ENCODE measurements around the gene ASPM. TPM values are rescaled to one million over a fixed set of nuclear protein-coding genes. Genes with fewer than 3 reads are reported as not detected.

The ASPM gene
- polyA plus RNA-seq, 2 of the 4 experiments (the other 2 are of a cell fraction): 19.0 to 35.5 TPM

DNA sequence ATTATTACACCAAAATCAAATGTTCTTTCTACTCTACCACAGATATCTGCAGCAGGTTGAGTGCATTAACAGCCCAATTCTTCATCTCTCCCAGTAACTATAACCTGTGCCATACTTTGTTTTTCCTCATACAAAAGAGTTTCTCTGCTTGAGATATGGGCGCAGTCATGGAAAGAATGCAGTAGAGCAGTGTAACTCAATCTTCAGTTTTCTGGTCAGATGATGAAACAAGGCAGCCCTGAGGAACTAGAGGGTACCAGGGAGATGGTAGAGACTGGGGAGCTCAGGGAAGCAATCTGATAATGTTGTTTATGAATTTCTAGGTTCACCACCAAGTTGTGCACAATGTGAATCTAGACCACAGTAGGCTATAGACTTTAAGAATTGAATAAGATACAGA lies 39.6 kb downstream of the ASPM start:
- no peaks in the 10 kb centered on the region for H3K4me1 ChIP-seq
- ChIA-PET POLR2A (no interaction called here), CTCF (no interaction called here)
- WGBS (ENCODE audit: missing lambda C conversion rate): 100% methylated on average over 1 of the region's 1 CpG
- TF ChIP-seq FOXS1 (CRISPR knock-in tag; IDR thresholded peaks at IDR 0.05) (no peak), SMC3 (IDR thresholded peaks at IDR 0.05) (no peak), FOSB (CRISPR knock-in tag; IDR thresholded peaks at IDR 0.05) (no peak), ZSCAN20 (CRISPR knock-in tag; IDR thresholded peaks at IDR 0.05) (no peak), NFE2L2 (conservative IDR thresholded peaks at IDR 0.05; ENCODE audit: low read length) (no peak), NPAS2 (CRISPR knock-in tag; IDR thresholded peaks at IDR 0.05; ENCODE audit: borderline replicate concordance) (no peak), KDM5A (IDR thresholded peaks at IDR 0.05) (no peak), HEYL (CRISPR knock-in tag; IDR thresholded peaks at IDR 0.05) (no peak), RNF2 (IDR thresholded peaks at IDR 0.05; ENCODE audit: borderline replicate concordance, low read depth) (no peak)
- TF ChIP-seq, protein P1, sequence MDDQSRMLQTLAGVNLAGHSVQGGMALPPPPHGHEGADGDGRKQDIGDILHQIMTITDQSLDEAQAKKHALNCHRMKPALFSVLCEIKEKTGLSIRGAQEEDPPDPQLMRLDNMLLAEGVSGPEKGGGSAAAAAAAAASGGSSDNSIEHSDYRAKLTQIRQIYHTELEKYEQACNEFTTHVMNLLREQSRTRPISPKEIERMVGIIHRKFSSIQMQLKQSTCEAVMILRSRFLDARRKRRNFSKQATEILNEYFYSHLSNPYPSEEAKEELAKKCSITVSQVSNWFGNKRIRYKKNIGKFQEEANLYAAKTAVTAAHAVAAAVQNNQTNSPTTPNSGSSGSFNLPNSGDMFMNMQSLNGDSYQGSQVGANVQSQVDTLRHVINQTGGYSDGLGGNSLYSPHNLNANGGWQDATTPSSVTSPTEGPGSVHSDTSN (IDR thresholded peaks at IDR 0.05): no peak
- TF ChIP-seq, protein P2, sequence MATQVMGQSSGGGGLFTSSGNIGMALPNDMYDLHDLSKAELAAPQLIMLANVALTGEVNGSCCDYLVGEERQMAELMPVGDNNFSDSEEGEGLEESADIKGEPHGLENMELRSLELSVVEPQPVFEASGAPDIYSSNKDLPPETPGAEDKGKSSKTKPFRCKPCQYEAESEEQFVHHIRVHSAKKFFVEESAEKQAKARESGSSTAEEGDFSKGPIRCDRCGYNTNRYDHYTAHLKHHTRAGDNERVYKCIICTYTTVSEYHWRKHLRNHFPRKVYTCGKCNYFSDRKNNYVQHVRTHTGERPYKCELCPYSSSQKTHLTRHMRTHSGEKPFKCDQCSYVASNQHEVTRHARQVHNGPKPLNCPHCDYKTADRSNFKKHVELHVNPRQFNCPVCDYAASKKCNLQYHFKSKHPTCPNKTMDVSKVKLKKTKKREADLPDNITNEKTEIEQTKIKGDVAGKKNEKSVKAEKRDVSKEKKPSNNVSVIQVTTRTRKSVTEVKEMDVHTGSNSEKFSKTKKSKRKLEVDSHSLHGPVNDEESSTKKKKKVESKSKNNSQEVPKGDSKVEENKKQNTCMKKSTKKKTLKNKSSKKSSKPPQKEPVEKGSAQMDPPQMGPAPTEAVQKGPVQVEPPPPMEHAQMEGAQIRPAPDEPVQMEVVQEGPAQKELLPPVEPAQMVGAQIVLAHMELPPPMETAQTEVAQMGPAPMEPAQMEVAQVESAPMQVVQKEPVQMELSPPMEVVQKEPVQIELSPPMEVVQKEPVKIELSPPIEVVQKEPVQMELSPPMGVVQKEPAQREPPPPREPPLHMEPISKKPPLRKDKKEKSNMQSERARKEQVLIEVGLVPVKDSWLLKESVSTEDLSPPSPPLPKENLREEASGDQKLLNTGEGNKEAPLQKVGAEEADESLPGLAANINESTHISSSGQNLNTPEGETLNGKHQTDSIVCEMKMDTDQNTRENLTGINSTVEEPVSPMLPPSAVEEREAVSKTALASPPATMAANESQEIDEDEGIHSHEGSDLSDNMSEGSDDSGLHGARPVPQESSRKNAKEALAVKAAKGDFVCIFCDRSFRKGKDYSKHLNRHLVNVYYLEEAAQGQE (IDR thresholded peaks at IDR 0.05): no peak
- TF ChIP-seq, protein P3, sequence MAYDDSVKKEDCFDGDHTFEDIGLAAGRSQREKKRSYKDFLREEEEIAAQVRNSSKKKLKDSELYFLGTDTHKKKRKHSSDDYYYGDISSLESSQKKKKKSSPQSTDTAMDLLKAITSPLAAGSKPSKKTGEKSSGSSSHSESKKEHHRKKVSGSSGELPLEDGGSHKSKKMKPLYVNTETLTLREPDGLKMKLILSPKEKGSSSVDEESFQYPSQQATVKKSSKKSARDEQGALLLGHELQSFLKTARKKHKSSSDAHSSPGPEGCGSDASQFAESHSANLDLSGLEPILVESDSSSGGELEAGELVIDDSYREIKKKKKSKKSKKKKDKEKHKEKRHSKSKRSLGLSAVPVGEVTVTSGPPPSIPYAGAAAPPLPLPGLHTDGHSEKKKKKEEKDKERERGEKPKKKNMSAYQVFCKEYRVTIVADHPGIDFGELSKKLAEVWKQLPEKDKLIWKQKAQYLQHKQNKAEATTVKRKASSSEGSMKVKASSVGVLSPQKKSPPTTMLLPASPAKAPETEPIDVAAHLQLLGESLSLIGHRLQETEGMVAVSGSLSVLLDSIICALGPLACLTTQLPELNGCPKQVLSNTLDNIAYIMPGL (CRISPR knock-in tag; IDR thresholded peaks at IDR 0.05; ENCODE audit: borderline replicate concordance): no peak
- TF ChIP-seq, protein P4, sequence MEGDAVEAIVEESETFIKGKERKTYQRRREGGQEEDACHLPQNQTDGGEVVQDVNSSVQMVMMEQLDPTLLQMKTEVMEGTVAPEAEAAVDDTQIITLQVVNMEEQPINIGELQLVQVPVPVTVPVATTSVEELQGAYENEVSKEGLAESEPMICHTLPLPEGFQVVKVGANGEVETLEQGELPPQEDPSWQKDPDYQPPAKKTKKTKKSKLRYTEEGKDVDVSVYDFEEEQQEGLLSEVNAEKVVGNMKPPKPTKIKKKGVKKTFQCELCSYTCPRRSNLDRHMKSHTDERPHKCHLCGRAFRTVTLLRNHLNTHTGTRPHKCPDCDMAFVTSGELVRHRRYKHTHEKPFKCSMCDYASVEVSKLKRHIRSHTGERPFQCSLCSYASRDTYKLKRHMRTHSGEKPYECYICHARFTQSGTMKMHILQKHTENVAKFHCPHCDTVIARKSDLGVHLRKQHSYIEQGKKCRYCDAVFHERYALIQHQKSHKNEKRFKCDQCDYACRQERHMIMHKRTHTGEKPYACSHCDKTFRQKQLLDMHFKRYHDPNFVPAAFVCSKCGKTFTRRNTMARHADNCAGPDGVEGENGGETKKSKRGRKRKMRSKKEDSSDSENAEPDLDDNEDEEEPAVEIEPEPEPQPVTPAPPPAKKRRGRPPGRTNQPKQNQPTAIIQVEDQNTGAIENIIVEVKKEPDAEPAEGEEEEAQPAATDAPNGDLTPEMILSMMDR (IDR thresholded peaks at IDR 0.05): no peak
- TF ChIP-seq, protein P5, sequence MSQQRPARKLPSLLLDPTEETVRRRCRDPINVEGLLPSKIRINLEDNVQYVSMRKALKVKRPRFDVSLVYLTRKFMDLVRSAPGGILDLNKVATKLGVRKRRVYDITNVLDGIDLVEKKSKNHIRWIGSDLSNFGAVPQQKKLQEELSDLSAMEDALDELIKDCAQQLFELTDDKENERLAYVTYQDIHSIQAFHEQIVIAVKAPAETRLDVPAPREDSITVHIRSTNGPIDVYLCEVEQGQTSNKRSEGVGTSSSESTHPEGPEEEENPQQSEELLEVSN (IDR thresholded peaks at IDR 0.05; ENCODE audit: borderline replicate concordance, low read depth): no peak
- no peak overlapping the region for H3K27ac ChIP-seq
- H3K4me2 ChIP-seq: no peak overlapping the region
- no peak overlapping the region for H3K4me3 ChIP-seq
- no peaks in the 10 kb centered on the region for H3K9me3 ChIP-seq
- DNase-seq (ENCODE audit: low read depth in 1 of 2, low spot score in 1 of 2): no peak
- FAIRE-seq: no peak
- no peak for ATAC-seq

DNA sequence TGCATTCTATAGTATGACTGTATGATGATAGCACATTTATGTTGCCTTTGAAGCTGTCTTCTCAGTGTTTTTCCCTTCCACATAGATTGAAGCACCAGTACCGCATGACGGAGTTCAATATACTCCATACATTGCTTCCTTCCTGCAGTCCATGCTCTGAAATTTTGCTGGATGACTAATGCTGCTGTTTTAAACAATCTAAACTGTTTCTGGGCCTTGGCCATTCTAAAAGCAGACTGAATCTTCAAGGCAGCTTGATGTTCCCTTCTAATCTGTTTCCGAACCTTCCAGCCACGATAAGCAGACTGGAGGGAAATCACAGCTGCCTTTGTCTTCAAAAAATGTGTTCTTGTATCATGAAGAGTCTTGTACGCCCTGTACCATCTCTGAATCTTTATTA lies 43.2 kb downstream of the ASPM start:
- Histone ChIP-seq H3K27ac (no peak overlapping the region), H3K4me1 (no peaks in the 10 kb centered on the region), H3K9me3 (no peaks in the 10 kb centered on the region), H3K4me2 (no peak overlapping the region), H3K4me3 (no peak overlapping the region)
- ChIA-PET POLR2A (no interaction called here), CTCF (no interaction called here)
- ATAC-seq: no peak
- 98% methylated on average over 5 of the region's 5 CpGs for WGBS (ENCODE audit: missing lambda C conversion rate)
- no peak for FAIRE-seq
- DNase-seq (ENCODE audit: low read depth in 1 of 2, low spot score in 1 of 2): no peak
- TF ChIP-seq, protein P6, sequence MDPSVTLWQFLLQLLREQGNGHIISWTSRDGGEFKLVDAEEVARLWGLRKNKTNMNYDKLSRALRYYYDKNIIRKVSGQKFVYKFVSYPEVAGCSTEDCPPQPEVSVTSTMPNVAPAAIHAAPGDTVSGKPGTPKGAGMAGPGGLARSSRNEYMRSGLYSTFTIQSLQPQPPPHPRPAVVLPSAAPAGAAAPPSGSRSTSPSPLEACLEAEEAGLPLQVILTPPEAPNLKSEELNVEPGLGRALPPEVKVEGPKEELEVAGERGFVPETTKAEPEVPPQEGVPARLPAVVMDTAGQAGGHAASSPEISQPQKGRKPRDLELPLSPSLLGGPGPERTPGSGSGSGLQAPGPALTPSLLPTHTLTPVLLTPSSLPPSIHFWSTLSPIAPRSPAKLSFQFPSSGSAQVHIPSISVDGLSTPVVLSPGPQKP (IDR thresholded peaks at IDR 0.05; ENCODE audit: low read depth, low read length): no peak
- TF ChIP-seq HOXB5 (CRISPR knock-in tag; IDR thresholded peaks at IDR 0.05) (no peak), HDAC2 (IDR thresholded peaks at IDR 0.05) (no peak), RAD21 (conservative IDR thresholded peaks at IDR 0.05 in 1 of 2, IDR thresholded peaks at IDR 0.05 in 1 of 2) (no peak), EHF (CRISPR knock-in tag; IDR thresholded peaks at IDR 0.05) (no peak), POLR2A (IDR thresholded peaks at IDR 0.05; ENCODE audit: low read length) (no peak), EHMT2 (IDR thresholded peaks at IDR 0.05; ENCODE audit: low read depth) (no peak)
- TF ChIP-seq, protein P4 (IDR thresholded peaks at IDR 0.05): no peak
